ENCODE measurements around the gene FAM117A. TPM values are rescaled to one million over a fixed set of nuclear protein-coding genes. Genes with fewer than 3 reads are reported as not detected.

Gene FAM117A
- total RNA-seq, 2 experiments from 2014 or later = 16.2 to 16.4 TPM

- no peaks in the 10 kb centered on the region for H3K27me3 Mint-ChIP-seq
- H3K4me1 Mint-ChIP-seq = peaks cover 40% of the 10 kb centered on the region
- peak overlapping the region; percentile 86 for H3K27ac Mint-ChIP-seq
- DNase-seq = peak; percentile 63
- H3K9me3 Mint-ChIP-seq = no peaks in the 10 kb centered on the region
- H3K36me3 Mint-ChIP-seq = peaks cover 6% of the 10 kb centered on the region
- peak overlapping the region; percentile 40 for H3K4me3 Mint-ChIP-seq
These were observed 68.9 kb downstream of the FAM117A start for GRCh38 chr17:49694847-49695697.

- Mint-ChIP-seq H3K27ac (no peak overlapping the region), H3K27me3 (no peaks in the 10 kb centered on the region), H3K36me3 (peaks cover 9% of the 10 kb centered on the region), H3K9me3 (peaks cover 2% of the 10 kb centered on the region), H3K4me1 (peaks cover 52% of the 10 kb centered on the region), H3K4me3 (no peak overlapping the region)
- no peak for DNase-seq
These were observed 71.2 kb downstream of the FAM117A start for GRCh38 chr17:49692751-49693150.

DNA sequence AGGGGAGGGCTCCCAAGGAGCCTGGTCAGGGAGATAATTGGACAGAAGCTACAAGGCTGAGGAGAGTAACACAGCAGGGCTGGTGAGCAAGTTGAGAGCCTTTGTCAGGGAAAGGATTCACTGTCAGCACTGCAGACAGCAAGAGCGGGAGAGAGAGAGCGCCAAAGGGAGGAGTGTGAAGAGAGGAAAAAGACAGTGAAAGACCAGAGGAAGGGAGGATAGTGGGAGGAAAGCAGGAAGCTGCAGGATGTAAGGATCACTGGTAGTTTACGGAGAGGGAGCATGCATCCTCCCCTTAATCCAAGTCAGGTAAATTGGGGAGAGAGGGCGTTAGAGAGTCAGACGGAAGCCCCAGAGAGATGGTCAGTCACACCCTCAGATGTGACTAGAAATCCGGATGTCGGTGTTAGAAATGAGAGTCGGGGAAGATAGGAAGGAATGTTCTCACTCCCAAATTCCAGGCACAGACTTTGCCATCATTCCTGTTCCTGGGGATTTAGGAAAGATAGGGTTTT is 72.2 kb downstream of the FAM117A start:
- H3K27ac Mint-ChIP-seq = no peak overlapping the region

GRCh38 chr17:49691086-49691676 is 72.8 kb downstream of the FAM117A start:
- H3K27ac Mint-ChIP-seq = peak overlapping the region; percentile 56
- no peaks in the 10 kb centered on the region for H3K27me3 Mint-ChIP-seq
- H3K9me3 Mint-ChIP-seq = peaks cover 4% of the 10 kb centered on the region
- no peak for DNase-seq
- peaks cover 11% of the 10 kb centered on the region for H3K36me3 Mint-ChIP-seq
- peaks cover 53% of the 10 kb centered on the region for H3K4me1 Mint-ChIP-seq
- H3K4me3 Mint-ChIP-seq = no peak overlapping the region

More for the DNA sequence above, 72.2 kb downstream of the FAM117A start:
- no peak overlapping the region for H3K4me3 Mint-ChIP-seq
- peaks cover 3% of the 10 kb centered on the region for H3K9me3 Mint-ChIP-seq
- no peak for DNase-seq
- peaks cover 10% of the 10 kb centered on the region for H3K36me3 Mint-ChIP-seq
- peaks cover 58% of the 10 kb centered on the region for H3K4me1 Mint-ChIP-seq
- no peaks in the 10 kb centered on the region for H3K27me3 Mint-ChIP-seq

- peaks cover 45% of the 10 kb centered on the region for H3K4me1 Mint-ChIP-seq
- peaks cover 11% of the 10 kb centered on the region for H3K36me3 Mint-ChIP-seq
- no peaks in the 10 kb centered on the region for H3K27me3 Mint-ChIP-seq
- no peak overlapping the region for H3K4me3 Mint-ChIP-seq
- no peak overlapping the region for H3K27ac Mint-ChIP-seq
- peaks cover 4% of the 10 kb centered on the region for H3K9me3 Mint-ChIP-seq
- no peak for DNase-seq
These were observed 73.7 kb downstream of the FAM117A start for GRCh38 chr17:49690256-49690655.

- peaks cover 40% of the 10 kb centered on the region for H3K4me1 Mint-ChIP-seq
- H3K9me3 Mint-ChIP-seq = peaks cover 4% of the 10 kb centered on the region
- peak overlapping the region; percentile 72 for H3K27ac Mint-ChIP-seq
- no peaks in the 10 kb centered on the region for H3K27me3 Mint-ChIP-seq
- no peak for DNase-seq
- peaks cover 11% of the 10 kb centered on the region for H3K36me3 Mint-ChIP-seq
- peak overlapping the region; percentile 8 for H3K4me3 Mint-ChIP-seq
These were observed 75.1 kb downstream of the FAM117A start for GRCh38 chr17:49688848-49689247.

DNA sequence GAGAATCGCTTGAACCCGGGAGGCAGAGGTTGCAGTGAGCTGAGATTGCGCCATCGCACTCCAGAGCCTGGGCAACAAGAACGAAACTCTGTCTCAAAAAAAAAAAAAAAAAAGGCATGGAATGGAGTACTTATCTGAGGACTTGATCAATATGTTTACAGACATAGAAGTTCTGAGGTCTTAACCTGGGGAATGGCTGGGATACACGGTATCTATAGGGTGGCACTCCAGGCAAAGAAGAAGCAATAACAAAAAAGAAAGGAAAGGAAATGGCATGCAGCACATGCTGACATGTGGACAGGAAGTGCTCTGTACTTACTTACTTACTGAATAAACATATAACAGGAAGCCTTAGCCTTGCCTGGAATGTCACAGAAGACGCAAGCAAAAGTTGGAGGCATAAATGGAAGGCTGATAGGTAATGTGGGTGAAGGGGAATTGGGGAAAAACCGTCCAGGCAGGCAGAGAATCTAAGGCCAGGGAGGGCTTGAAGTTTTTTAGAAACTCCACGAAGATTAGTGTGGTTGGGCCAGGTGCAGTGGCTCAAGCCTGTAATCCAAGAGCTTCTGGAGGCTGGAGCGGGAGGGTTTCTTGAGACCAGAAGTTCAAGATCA is 75.9 kb downstream of the FAM117A start:
- H3K36me3 Mint-ChIP-seq = peaks cover 11% of the 10 kb centered on the region
- H3K9me3 Mint-ChIP-seq = peaks cover 4% of the 10 kb centered on the region
- peak overlapping the region; percentile 64 for H3K4me3 Mint-ChIP-seq
- peak overlapping the region; percentile 92 for H3K27ac Mint-ChIP-seq
- peak; percentile 14 for DNase-seq
- H3K4me1 Mint-ChIP-seq = peaks cover 40% of the 10 kb centered on the region
- no peaks in the 10 kb centered on the region for H3K27me3 Mint-ChIP-seq

DNA sequence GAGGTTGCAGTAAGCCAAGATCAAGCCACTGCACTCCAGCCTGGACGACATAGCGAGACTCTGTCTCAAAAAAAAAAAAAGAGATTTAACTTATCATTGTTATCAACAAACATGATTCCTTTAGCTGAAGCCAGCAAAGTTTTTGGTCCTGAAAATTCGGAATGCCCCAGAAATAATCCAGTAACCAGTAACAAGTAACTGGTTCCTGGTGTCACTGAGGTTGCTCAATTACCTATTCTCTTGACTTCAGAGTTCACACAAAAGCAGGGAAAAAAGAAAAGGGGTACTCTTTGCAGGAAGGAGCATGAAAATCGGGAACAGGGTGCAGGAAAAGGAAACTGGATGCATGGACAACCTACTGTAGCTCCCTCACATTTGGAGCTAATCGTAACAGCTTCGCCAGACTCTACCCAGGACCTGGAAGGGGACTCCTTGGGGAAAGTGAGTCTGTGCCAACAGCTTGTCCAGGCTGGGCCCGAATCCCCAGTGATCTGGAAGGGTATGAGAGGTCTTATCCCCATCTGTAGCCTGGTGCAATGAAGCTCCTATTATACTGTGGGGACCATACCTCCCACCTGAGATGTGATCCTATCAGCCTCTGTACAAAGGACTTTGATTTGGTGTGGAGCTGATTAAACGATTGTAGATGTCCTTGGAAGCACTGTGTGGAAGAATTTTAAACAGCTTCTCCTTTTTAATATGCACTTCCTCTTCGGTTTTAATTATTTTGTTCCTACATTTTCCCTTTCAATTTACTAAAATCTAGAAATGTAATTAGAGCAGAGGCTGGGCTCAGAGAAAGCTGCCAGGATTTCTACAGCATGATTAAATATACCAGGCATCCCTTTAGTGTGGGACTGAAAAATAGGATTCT is 82.6 kb downstream of the FAM117A start:
- H3K27me3 Mint-ChIP-seq = peaks cover 12% of the 10 kb centered on the region
- no peak for DNase-seq
- H3K4me1 Mint-ChIP-seq = peaks cover 17% of the 10 kb centered on the region
- peaks cover 4% of the 10 kb centered on the region for H3K9me3 Mint-ChIP-seq
- peaks cover 6% of the 10 kb centered on the region for H3K36me3 Mint-ChIP-seq
- H3K4me3 Mint-ChIP-seq = no peak overlapping the region
- H3K27ac Mint-ChIP-seq = no peak overlapping the region

GRCh38 chr17:49680314-49680713 is 83.6 kb downstream of the FAM117A start:
- Mint-ChIP-seq H3K27ac (no peak overlapping the region), H3K9me3 (peaks cover 4% of the 10 kb centered on the region), H3K27me3 (peaks cover 12% of the 10 kb centered on the region)

DNA sequence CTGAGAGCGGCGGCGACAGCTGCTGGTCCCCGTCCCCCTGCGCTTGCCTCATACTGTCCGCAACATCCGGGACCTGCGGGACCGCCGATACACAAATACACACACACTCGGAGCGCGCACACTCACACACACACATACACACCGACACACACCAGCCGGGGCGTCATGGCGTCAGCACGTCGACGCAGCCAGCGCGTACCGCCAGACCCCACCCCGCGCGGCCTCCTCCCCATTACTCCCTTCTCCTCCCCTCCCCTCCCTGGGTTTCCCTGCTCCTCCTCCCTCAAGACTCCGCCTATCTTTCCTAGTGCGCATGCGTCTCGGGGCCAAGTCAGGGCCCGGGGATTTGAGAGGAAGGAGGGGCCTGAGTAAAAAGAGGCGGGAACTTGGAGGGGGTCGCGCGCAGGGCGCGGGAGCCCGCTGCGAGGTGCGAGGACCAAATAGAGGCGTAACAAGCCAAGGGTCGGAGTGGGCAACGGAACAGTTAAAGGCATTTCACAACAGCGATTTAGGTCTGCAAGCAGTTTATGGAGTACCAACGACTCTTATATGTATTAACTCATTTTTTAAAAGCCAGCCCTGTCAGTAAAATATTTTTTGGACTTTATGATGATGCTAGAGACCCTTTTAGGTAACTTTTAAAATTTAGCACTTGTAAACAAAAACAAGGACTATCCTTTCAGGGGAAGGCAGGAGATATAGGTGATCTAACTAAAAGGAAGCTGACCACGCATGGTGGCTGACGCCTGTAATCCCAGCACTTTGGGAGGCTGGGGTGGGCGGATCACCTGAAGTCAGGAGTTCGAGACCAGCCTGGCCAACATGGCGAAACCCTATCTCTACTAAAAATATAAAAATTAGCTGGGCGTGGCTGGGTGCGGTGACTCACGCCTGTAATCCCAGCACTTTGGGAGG is 85.7 kb downstream of the FAM117A start, which contains the start of gene SPOP:
SPOP (minus strand) TSS at position 165 of the 915 bp plus-strand sequence. CDS start 55,287 bp downstream, outside the sequence.
- peaks cover 4% of the 10 kb centered on the region for H3K9me3 Mint-ChIP-seq
- peak within 1 kb of the TSS; percentile 98 for H3K4me3 Mint-ChIP-seq
- peaks cover 23% of the 10 kb centered on the region for H3K36me3 Mint-ChIP-seq
- H3K4me1 Mint-ChIP-seq = peaks cover 41% of the 10 kb centered on the region
- H3K27ac Mint-ChIP-seq = peak within 1 kb of the TSS; percentile 99
- DNase-seq = peak; percentile 99
- H3K27me3 Mint-ChIP-seq = peaks cover 12% of the 10 kb centered on the region

More at GRCh38 chr17:49680314-49680713, 83.6 kb downstream of the FAM117A start:
- Mint-ChIP-seq H3K4me3 (no peak overlapping the region), H3K36me3 (peaks cover 10% of the 10 kb centered on the region), H3K4me1 (peaks cover 26% of the 10 kb centered on the region)
- no peak for DNase-seq

- Mint-ChIP-seq H3K36me3 (peaks cover 28% of the 10 kb centered on the region), H3K4me3 (peak overlapping the region; percentile 98), H3K27me3 (peaks cover 12% of the 10 kb centered on the region), H3K9me3 (peaks cover 4% of the 10 kb centered on the region), H3K4me1 (peaks cover 46% of the 10 kb centered on the region), H3K27ac (peak overlapping the region; percentile 99)
- DNase-seq = peak; percentile 97
These were observed 86.6 kb downstream of the FAM117A start for GRCh38 chr17:49677134-49677932.

DNA sequence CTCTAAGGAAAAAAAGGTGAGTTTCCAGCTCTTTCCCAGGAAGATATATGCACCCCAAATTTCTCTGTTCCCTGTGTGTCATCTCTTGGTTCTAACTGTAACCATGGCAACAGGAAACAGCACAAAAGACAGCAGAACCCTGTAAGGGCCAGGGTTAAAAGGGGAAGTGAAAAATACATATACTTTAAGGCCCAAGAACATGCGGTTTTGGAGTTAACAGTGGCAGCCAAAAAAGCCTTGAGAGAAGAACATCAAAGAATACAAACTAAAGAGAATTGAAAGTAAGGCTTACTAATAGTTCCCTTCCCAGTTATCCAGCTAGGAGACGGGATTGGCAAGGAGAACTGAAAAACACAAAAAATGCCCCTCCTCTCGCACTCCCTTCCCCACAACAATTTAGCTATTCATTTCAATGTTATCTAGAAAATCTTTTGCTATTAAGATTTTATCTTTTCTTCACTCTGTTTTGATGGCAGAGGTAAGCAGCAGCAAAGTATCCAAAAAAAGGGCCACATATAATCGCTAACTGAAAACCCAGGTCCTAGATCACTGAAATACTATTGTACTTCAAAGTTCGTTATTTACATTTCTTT is 87.6 kb downstream of the FAM117A start:
- no peak for DNase-seq
- peaks cover 4% of the 10 kb centered on the region for H3K9me3 Mint-ChIP-seq
- peaks cover 48% of the 10 kb centered on the region for H3K4me1 Mint-ChIP-seq
- H3K27me3 Mint-ChIP-seq = peaks cover 12% of the 10 kb centered on the region
- H3K4me3 Mint-ChIP-seq = peak overlapping the region; percentile 98
- peak overlapping the region; percentile 99 for H3K27ac Mint-ChIP-seq
- peaks cover 28% of the 10 kb centered on the region for H3K36me3 Mint-ChIP-seq

Measured in activated naive CD8-positive, alpha-beta T cell treated with anti-CD3 and anti-CD28 coated beads for 36 hours (primary cell).